PFSK-1 (cell line): Measurements from ENCODE around the gene AKR1D1.

Experiments
- FOXP2 ChIP-seq: optimal IDR thresholded peaks from 2 replicates; pipeline ENCODE3; 2011; ENCODE audit warnings: borderline replicate concordance, control low read depth, inconsistent platforms; ENCODE audit not compliant: insufficient read depth; ENCODE audit errors: extremely low read length, extremely low read depth
- POLR2AphosphoS5 ChIP-seq: IDR thresholded peaks from 2 replicates; pipeline ENCODE4 v1.6.1; 2012; ENCODE audit warnings: low read depth, mild to moderate bottlenecking, control low read depth, low read length, moderate library complexity
- SIN3A ChIP-seq: IDR thresholded peaks from 2 replicates; pipeline ENCODE4 v1.6.1; 2012; ENCODE audit warnings: mild to moderate bottlenecking, low read length, moderate library complexity, borderline replicate concordance; ENCODE audit not compliant: insufficient read depth
- TAF1 ChIP-seq: IDR thresholded peaks from 2 replicates; pipeline ENCODE4 v1.6.1; 2012; ENCODE audit warnings: low read length, control low read depth, borderline replicate concordance; ENCODE audit not compliant: insufficient read depth
- TF ChIP-seq, protein P1 (sequence below), 2 experiments: IDR thresholded peaks; 2 replicates each; pipeline versions ENCODE4 v1.6.1 to v1.8.0; 2011 to 2012; ENCODE audit warnings: low read depth in 2 of 2, low read length in 2 of 2, control low read depth in 1 of 2, inconsistent platforms in 1 of 2, mild to moderate bottlenecking in 1 of 2, moderate library complexity in 1 of 2; ENCODE audit not compliant: insufficient read depth in 1 of 2

AKR1D1 gene

DNA sequence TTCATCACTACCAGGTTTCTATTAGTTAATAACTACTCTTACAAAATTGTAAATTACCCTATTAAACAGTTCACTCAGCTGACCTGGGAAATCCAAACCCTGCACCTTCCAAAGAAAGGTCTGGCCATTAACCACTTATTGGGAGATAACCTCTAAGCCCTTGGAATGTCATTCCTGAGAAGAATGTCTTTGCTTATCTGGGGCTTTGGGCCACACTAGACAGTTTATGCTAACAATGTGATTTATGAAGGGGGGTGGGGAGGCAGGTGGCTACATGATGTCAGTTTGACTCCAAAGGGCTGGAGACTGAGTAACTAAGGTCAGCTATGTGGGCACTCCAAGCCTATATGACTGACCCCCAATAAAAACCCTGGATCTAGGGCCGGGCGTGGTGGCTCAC, 50.7 kb downstream of the AKR1D1 start:
- TF ChIP-seq, protein P1, sequence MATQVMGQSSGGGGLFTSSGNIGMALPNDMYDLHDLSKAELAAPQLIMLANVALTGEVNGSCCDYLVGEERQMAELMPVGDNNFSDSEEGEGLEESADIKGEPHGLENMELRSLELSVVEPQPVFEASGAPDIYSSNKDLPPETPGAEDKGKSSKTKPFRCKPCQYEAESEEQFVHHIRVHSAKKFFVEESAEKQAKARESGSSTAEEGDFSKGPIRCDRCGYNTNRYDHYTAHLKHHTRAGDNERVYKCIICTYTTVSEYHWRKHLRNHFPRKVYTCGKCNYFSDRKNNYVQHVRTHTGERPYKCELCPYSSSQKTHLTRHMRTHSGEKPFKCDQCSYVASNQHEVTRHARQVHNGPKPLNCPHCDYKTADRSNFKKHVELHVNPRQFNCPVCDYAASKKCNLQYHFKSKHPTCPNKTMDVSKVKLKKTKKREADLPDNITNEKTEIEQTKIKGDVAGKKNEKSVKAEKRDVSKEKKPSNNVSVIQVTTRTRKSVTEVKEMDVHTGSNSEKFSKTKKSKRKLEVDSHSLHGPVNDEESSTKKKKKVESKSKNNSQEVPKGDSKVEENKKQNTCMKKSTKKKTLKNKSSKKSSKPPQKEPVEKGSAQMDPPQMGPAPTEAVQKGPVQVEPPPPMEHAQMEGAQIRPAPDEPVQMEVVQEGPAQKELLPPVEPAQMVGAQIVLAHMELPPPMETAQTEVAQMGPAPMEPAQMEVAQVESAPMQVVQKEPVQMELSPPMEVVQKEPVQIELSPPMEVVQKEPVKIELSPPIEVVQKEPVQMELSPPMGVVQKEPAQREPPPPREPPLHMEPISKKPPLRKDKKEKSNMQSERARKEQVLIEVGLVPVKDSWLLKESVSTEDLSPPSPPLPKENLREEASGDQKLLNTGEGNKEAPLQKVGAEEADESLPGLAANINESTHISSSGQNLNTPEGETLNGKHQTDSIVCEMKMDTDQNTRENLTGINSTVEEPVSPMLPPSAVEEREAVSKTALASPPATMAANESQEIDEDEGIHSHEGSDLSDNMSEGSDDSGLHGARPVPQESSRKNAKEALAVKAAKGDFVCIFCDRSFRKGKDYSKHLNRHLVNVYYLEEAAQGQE (IDR thresholded peaks at IDR 0.05; ENCODE audit: insufficient read depth in 1 of 2, low read depth in 2 of 2, low read length in 2 of 2), result no peak
- TF ChIP-seq TAF1, result no peak

GRCh38 chr7:138127996-138128395, 51.7 kb downstream of the AKR1D1 start:
- no peak for TF ChIP-seq TAF1

GRCh38 chr7:138129551-138130165, 53.4 kb downstream of the AKR1D1 start:
- TF ChIP-seq SIN3A (no peak), POLR2AphosphoS5 (no peak), TAF1 (no peak), FOXP2 (no peak)
- TF ChIP-seq, protein P1 (IDR thresholded peaks at IDR 0.05; ENCODE audit: insufficient read depth in 1 of 2, low read depth in 2 of 2, low read length in 2 of 2), result no peak

- TF ChIP-seq POLR2AphosphoS5 (no peak), FOXP2 (no peak)
These were observed 61.3 kb downstream of the AKR1D1 start for GRCh38 chr7:138137423-138138171.

DNA sequence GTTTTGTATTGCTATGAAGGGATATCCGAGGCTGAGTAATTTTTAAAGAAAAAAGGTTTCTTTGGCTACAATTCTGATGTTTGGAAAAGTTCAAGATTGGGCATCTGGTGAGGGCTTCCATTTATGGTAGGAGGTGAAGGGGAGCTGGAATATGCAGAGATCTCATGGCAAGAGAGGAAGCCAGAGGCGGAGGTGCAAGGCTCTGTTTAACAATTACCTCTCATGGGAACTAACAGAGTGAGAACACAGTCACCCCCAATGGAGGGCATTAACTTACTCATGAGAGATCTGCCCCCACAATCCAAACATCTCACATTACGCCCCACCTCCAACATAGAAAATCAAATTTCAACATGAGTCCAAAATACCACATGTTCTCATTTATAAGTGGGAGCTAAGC, 62.0 kb downstream of the AKR1D1 start:
- TF ChIP-seq POLR2AphosphoS5, result no peak
- no peak for TF ChIP-seq TAF1
- TF ChIP-seq, protein P1 (IDR thresholded peaks at IDR 0.05; ENCODE audit: insufficient read depth in 1 of 2, low read depth in 2 of 2, low read length in 2 of 2), result no peak

DNA sequence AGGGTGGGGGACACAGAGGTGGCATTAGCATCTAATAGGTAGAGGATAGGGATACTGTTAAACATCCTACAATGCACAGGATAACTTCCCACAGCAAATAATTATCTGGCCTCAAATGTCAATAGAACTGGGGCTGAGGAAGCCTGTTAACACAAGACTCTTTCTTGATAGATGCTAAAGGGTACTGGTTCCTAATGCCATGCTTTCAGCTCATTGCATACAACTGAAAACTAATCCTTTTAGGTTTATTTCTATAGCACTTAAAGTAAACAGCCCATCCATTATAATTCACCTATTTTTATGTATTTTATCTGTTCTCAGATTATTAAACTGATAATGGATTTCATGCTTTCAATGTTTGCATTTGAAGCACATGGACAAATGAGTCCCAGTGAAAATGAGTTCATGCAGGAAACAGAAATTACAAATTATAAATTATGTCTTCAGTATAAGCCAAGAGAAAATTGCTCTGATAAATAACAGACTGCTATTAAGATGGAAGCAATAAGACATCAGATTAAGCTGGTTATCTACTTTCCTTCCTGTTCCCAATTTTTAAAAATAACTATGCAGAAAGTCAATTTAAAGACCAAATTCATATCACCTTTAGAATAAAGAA, 66.4 kb downstream of the AKR1D1 start:
- no peak for TF ChIP-seq SIN3A
- no peak for TF ChIP-seq POLR2AphosphoS5
- TF ChIP-seq FOXP2, result no peak
- TF ChIP-seq TAF1, result no peak
- TF ChIP-seq, protein P1 (IDR thresholded peaks at IDR 0.05; ENCODE audit: insufficient read depth in 1 of 2, low read depth in 2 of 2, low read length in 2 of 2), result no peak
